Panc1 (cell line): ENCODE results near the gene WDR46. TPM values are rescaled to one million over a fixed set of nuclear protein-coding genes. Genes with fewer than 3 reads are reported as not detected.

Experiments used
- ATAC-seq: fragments of 200-7000 bp; cut with Tn5 transposase; 2 replicates; pipeline ENCODE4 v1.9.1; 2020; ENCODE audit warnings: mild to moderate bottlenecking, moderate library complexity
- BruUV-seq: library from RNA; stranded (reverse); fragments of 400-500 nt; replicated peaks from 2 replicates; lab custom pipeline; 2021; lab: Mats Ljungman, UMichigan
- CTCF ChIA-PET: fragments of 300-600 bp; sonication (Branson Sonifier 250); formaldehyde crosslinking; loops from one replicate; lab custom pipeline; 2022; ENCODE audit warnings: antibody characterized with exemption; lab: Charles Lee
- POLR2A ChIA-PET: fragments of 300-600 bp; sonication (Branson Sonifier 250); formaldehyde crosslinking; loops from one replicate; lab custom pipeline; 2022; ENCODE audit warnings: antibody characterized with exemption; lab: Charles Lee
- DNase-seq: peaks from one replicate; pipeline ENCODE4 v3.0.0-alpha.2; 2010; ENCODE audit warnings: low read depth, low spot score
- H3K27ac ChIP-seq: 2 replicates; pipeline ENCODE4 v1.5.1; 2011; ENCODE audit warnings: mild to moderate bottlenecking, low read length, inconsistent platforms
- H3K27me3 ChIP-seq: fragments of 200-500 bp; sonication (Bioruptor generic); 2 replicates; pipeline ENCODE4 v1.6.0; 2014; ENCODE audit warnings: low read length, inconsistent platforms; ENCODE audit not compliant: control insufficient read depth, insufficient read depth
- H3K36me3 ChIP-seq: fragments of 200-500 bp; sonication (Bioruptor generic); 2 replicates; pipeline ENCODE4 v1.5.1; 2014; ENCODE audit warnings: inconsistent platforms, mild to moderate bottlenecking, low read length, moderate library complexity; ENCODE audit not compliant: control insufficient read depth, insufficient read depth
- H3K4me1 ChIP-seq: 2 replicates; pipeline ENCODE4 v1.5.1; 2011; ENCODE audit warnings: inconsistent platforms, mild to moderate bottlenecking, low read length, moderate library complexity; ENCODE audit not compliant: control insufficient read depth, insufficient read depth
- H3K4me3 ChIP-seq, 2 experiments: 2 replicates each; pipeline ENCODE4 v1.5.1; 2011 to 2012; ENCODE audit warnings: low read depth in 2 of 2, low read length in 2 of 2, mild to moderate bottlenecking in 2 of 2, inconsistent platforms in 1 of 2, moderate library complexity in 1 of 2
- H3K9me3 ChIP-seq: fragments of 200-500 bp; sonication (Bioruptor generic); 2 replicates; pipeline ENCODE4 v1.5.1; 2014; ENCODE audit warnings: low read depth, mild to moderate bottlenecking, inconsistent platforms, low read length, moderate library complexity; ENCODE audit not compliant: control insufficient read depth, insufficient read depth
- CTCF ChIP-seq: fragments of 450-650 bp; IDR thresholded peaks from 2 replicates; pipeline ENCODE4 v1.5.1; 2017; ENCODE audit warnings: mild to moderate bottlenecking
- POLR2AphosphoS5 ChIP-seq: IDR thresholded peaks from 2 replicates; pipeline ENCODE4 v1.6.1; 2012; ENCODE audit warnings: mild to moderate bottlenecking, low read depth, low read length, moderate library complexity
- REST ChIP-seq, 2 experiments: IDR thresholded peaks; 2 replicates each; pipeline ENCODE4 v1.6.1; 2011 to 2012; ENCODE audit warnings: low read depth in 2 of 2, control low read depth in 1 of 2, low read length in 1 of 2, mild to moderate bottlenecking in 1 of 2, moderate library complexity in 1 of 2; ENCODE audit not compliant: insufficient read depth in 1 of 2
- SIN3A ChIP-seq: IDR thresholded peaks from 2 replicates; pipeline ENCODE4 v1.6.1; 2012; ENCODE audit warnings: low read depth, mild to moderate bottlenecking, low read length, moderate library complexity, borderline replicate concordance; ENCODE audit not compliant: insufficient read depth
- TCF7L2 ChIP-seq: IDR thresholded peaks from 2 replicates; pipeline ENCODE4 v1.6.1; 2011; ENCODE audit warnings: mild to moderate bottlenecking, low read depth, low read length, inconsistent platforms
- in situ Hi-C: cut with HindIII; loops from 2 replicates; pipeline ENCODE4 v1.10.0; 2016; ENCODE audit warnings: low sequenced_read_pairs, low pct_unique_long_range_greater_than_20kb
- intact Hi-C: fragments of 100-400 bp; cut with micrococcal nuclease; formaldehyde crosslinking; loops from one replicate; pipeline ENCODE4 v1.10.0; 2022; ENCODE audit not compliant: unreplicated experiment
- total RNA-seq: library from RNA; stranded (reverse); gene quantifications from one replicate; pipeline ENCODE4 v1.2.1, GENCODE V29; 2021; ENCODE audit not compliant: unreplicated experiment

The WDR46 gene
- total RNA-seq, 1 experiment from 2014 or later: 80.6 TPM

GRCh38 chr6:33306356-33306755 is 17.3 kb upstream of the WDR46 start:
- H3K9me3 ChIP-seq: no peaks in the 10 kb centered on the region

DNA sequence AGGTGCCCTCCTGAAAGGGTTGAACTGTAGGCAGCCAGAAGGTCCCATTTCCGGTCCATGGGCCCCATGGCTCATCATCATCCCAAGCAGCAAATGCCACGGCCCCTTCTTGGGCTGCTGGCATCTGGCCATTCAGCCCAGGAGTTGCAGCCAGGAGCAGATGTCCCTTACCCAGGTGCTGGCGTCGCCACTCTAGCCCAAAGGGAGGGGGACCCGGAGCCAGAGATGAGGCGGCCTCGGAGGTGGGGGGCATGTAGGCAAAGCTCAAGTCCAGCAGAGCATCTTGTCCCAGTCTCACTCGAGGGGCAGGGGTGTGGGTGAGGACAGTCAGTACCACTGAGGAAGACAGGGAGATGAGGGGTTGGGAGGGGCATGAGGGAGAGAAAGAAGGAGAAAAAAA is 16.0 kb upstream of the WDR46 start:
- POLR2A ChIA-PET: no interaction called here

More at GRCh38 chr6:33306356-33306755, 17.3 kb upstream of the WDR46 start:
- peaks cover 3% of the 10 kb centered on the region; the same call in 1 of the 2 replicates for H3K4me1 ChIP-seq
- no peak overlapping the region for H3K4me3 ChIP-seq
- POLR2A ChIA-PET: no interaction called here
- in situ Hi-C loops (no loop called here), intact Hi-C loops (no loop called here)
- BruUV-seq: no TSS peak
- ATAC-seq (no peak), DNase-seq (no peak)
- no peaks in the 10 kb centered on the region for H3K27me3 ChIP-seq
- no peak overlapping the region for H3K27ac ChIP-seq
- CTCF ChIA-PET: no interaction called here
- TF ChIP-seq REST (IDR thresholded peaks at IDR 0.05; ENCODE audit: insufficient read depth in 1 of 2, low read depth in 2 of 2, low read length in 1 of 2) (no peak), POLR2AphosphoS5 (no peak), CTCF (no peak), SIN3A (no peak), TCF7L2 (no peak)
- H3K36me3 ChIP-seq: peaks cover 12% of the 10 kb centered on the region

More for the DNA sequence above, 16.0 kb upstream of the WDR46 start:
- Histone ChIP-seq H3K4me1 (peaks cover 6% of the 10 kb centered on the region), H3K36me3 (peaks cover 12% of the 10 kb centered on the region), H3K9me3 (no peaks in the 10 kb centered on the region), H3K4me3 (no peak overlapping the region), H3K27ac (no peak overlapping the region), H3K27me3 (no peaks in the 10 kb centered on the region)
- in situ Hi-C loops: no loop called here
- CTCF ChIA-PET: no interaction called here
- intact Hi-C loops: no loop called here
- DNase-seq: no peak
- no TSS peak for BruUV-seq
- no peak for TF ChIP-seq REST (IDR thresholded peaks at IDR 0.05; ENCODE audit: insufficient read depth in 1 of 2, low read depth in 2 of 2, low read length in 1 of 2)
- TF ChIP-seq POLR2AphosphoS5: no peak
- TF ChIP-seq SIN3A: no peak
- TF ChIP-seq CTCF: no peak
- no peak for TF ChIP-seq TCF7L2
- no peak for ATAC-seq
